GM18858 (cell line): Measurements from ENCODE around the gene TMEM132C.
"Not testable (repeated sequence)": the region's sequence is repeated elsewhere in the genome, so short reads cannot be mapped to it uniquely, and the experiment has no call there.

Experiments used
- ATAC-seq: cut with Tn5 transposase; IDR thresholded peaks from one replicate; pipeline ENCODE4 v1.9.1; 2021; ENCODE audit not compliant: unreplicated experiment

Gene TMEM132C

GRCh38 chr12:128267131-128267622 lies at the start of gene TMEM132C:
Gene TMEM132C (plus strand): TSS chr12:128267170. CDS start chr12:128267403, 233 bp downstream.
- no peak for ATAC-seq

- no peak for ATAC-seq
Observed at GRCh38 chr12:128224226-128224625, 42.7 kb upstream of the TMEM132C start.

GRCh38 chr12:128228581-128228980 lies 38.4 kb upstream of the TMEM132C start:
- no peak for ATAC-seq

DNA sequence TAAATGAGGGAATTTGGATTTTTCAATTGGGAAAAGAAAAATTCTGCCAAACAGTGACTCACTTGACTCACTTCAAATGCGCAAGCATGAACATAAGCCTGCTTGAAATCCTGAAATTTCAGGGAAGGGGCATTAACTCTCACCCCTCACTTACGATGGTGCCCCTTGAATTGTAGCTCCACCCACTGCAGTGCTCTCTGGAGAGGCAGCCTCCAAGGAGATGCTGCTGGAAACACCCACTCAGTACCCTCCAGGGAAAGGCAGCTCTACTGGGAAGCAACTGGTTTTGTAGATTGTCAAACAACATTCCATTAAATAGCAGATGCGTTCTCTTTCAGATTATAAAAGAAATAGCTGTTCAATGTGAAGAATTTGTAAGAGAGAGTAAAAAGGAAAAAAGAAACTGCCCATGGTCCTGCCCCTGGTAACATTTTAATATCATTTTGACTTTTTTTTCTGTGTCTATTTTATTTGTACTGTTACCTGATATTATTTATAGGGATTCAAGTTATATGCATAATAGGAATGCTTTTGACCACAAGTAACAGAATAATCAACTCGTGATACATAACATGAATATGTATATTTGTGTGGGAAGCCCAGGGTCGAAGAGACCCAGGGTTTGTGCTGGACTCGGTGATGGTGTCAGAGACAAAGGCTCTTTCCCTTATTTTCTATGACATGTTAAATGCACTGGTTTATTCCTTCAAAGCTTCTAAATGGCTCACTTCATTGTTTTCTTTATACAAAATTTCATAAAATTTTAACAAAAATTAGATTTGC lies 31.1 kb upstream of the TMEM132C start:
- no peak for ATAC-seq

- no peak for ATAC-seq
Observed at GRCh38 chr12:128236525-128236924, 30.4 kb upstream of the TMEM132C start.

GRCh38 chr12:128240745-128241144 lies 26.2 kb upstream of the TMEM132C start:
- no peak for ATAC-seq

GRCh38 chr12:128245121-128245520 lies 21.8 kb upstream of the TMEM132C start:
- ATAC-seq, result no peak

DNA sequence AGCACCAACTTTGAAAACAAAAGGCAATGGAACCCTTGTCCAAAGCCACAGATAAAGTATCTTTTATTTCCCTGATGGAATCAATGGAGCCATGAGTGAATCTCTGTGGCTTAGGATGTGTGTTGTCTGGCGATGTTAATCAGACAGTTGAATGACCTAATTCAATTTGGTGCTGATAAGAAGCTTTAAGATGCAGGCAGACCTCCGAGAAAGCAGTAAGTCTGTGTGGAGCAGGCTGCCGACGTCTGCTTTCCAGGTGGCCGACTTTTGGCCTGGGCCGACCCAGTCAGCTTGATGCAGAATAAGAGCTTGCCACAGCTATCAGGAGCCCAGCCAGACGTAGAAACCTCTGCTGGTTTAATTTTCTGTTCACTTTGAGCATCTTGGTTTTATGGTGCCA lies 21.1 kb upstream of the TMEM132C start:
- no peak for ATAC-seq

GRCh38 chr12:128250096-128250495 lies 16.9 kb upstream of the TMEM132C start:
- ATAC-seq, result no peak

DNA sequence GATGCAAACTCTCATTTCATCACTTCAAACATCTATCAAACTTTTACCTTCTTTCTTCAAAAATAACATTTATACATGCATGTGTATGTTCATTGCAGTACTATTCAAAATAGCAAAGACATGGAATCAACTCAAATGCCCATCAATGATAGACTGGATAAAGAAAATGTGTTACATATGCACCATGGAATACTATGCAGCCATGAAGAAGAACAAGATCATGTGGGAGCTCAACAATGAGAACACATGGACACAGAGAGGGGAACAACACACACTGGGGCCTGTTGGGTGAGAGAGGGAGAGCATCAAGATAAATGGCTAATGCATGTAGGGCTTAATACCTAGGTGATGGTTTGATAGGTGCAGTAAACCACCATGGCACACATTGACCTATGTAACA lies 13.1 kb upstream of the TMEM132C start:
- ATAC-seq, result not testable (repeated sequence)

DNA sequence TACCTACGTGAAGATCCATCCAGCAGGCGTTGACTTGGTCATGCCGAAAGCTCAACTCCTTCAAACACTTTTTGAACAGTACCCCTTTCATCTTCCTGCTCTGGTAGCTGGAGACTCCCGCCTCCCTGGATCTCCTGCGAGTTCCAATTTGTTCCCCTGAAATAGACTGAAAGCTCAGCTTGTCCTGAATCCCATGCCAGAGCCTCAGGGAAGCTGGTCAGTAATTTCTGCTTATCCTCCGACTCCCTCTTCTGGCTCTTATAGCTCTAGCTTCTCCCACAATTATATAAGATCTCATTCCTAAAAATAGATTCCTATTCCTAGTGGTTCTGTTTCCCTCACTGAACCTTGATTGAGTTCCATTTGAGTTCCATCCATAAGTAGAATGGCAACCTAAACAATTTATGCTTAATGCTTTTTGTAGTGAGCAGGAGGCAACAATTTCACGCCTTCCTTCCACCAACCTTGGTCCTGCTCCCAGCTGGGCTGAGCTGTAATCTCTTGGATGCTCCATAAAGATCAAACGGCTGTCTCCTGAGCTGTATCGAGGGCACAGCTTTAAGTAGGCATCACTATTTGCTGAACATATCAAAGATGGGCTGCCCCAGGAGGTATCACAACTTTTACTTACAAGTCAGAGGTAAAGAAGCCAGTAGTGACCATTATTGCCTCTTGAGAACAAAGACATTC lies 8.0 kb upstream of the TMEM132C start:
- ATAC-seq, result no peak

GRCh38 chr12:128259556-128260070 lies 7.4 kb upstream of the TMEM132C start:
- no peak for ATAC-seq

DNA sequence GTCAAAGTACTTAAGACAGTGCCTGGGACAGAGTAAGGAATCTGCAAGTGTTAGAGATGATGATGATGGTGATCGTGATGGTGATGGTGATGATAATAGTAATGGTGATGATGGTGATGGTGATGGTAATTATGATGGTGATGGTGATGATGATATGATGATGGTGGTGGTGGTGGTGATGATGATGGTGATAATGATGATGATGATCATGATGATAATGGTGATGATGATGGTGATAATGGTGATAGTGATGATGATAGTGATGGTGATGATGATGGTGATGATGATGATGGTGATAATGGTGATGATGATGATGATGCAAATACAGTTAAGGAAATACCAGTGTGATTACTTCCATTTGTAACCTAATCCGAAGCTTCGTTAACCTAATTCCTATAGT lies 5.2 kb upstream of the TMEM132C start:
- no peak for ATAC-seq

- no peak for ATAC-seq
Observed at GRCh38 chr12:128265566-128265965, 1.4 kb upstream of the TMEM132C start.

GRCh38 chr12:128266086-128266485 lies 884 bp upstream of the TMEM132C start:
- ATAC-seq, result no peak

- ATAC-seq, result no peak
Observed at GRCh38 chr12:128266541-128267130, 334 bp upstream of the TMEM132C start.

DNA sequence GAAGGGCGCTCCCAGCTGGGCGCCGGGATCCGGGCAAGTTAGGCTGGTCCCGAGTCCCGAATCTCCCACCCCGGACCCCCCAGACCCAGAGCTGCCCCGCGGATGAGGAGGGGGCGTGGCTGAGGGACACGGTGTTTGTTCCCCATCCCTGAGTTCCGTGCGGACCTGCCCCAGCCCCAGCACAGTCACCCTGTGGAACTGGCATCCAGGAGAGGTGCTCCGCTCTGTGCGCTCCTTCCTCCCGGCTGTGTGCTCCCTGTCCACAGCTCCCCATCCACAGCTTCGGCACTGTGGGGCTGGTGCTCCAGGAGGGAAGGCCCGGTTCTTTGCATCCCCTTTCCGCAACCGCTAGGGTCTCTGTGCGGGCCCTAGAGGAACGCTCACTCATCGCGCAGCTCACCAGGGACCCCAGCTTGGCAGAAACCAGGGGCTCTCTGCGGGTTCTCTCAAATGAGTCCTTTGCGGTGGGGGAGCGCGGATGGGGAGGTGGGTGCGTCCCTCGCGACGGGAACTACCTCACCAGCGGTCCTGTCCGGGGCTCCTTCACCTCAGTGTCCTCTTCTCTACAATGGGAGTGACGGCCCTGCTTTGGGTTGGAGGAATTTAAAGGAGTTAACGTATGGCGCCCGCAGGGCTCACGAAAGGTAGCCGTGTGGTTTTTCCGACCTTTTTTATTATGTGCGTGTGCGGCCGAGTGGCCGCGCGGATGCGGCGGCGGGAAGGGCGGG lies 845 bp downstream of the TMEM132C start:
- ATAC-seq, result no peak

GRCh38 chr12:128268379-128268995 lies 1.5 kb downstream of the TMEM132C start:
- ATAC-seq, result no peak

DNA sequence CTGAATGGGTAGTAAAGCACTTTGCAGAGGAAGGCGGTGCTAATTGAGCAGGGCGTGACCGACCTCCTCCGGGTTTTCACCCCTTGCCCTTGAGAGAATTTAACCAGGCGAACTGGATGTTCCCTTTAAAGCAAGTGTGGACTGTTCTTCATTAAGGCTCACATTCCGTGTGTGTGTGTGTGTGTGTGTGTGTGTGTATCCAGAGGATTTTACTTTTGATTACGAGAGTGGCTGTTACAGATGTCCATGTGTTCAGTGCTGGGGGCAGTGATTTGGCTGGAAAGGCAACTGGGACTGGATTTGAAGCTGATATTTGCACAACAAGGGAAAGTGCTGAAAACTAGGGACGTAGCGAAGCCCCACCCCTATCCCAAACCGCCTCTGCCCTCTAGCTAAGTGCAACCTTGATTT lies 2.2 kb downstream of the TMEM132C start:
- no peak for ATAC-seq

DNA sequence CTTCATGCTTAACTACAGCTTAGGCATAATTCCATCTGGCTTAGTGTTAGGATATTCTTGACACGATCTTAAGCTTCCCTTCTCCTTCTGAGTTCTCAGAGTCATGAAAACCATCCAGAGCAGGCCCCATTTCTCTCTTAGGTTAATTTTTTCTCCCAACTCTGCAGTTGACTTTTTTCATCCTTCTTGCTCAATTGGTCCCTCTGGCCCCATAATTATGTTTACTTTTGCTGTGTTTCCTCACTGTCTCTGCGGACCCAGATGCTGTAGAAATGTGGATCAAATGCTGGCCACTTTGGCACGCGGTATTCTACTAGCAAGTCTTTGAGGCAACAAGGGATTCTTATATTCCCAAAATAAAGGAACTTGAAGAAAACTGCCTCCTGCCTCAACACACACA lies 9.5 kb downstream of the TMEM132C start:
- no peak for ATAC-seq

DNA sequence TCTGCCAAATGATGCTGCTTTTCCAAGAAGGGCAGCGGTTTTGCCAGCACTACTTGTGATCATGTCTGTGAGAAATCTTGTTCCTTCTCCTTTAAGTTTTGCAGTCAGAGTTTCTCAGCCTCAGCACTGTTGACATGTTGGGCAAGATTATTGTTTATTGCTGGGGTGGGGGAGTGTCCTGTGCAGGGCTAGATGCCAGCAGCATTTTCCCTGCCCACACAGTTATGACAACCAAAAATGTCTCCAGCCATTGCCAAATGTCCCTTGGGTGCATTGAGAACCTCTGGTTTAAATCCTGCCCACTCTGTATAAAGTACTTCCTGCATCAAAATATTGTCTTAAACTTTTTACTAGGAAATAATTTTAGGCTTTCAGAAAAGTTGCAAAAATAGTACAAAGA lies 20.0 kb downstream of the TMEM132C start:
- ATAC-seq, result no peak
